Myocyte (in vitro differentiated cells): ENCODE data around the gene MLXIP. TPM values are rescaled to one million over a fixed set of nuclear protein-coding genes. Genes with fewer than 3 reads are reported as not detected.
"Not testable (repeated sequence)": the region's sequence is repeated elsewhere in the genome, so short reads cannot be mapped to it uniquely, and the experiment has no call there.

ENCODE experiments used
- DNase-seq: peaks from one replicate; pipeline ENCODE4 v3.0.0-alpha.2; 2012; ENCODE audit warnings: low read depth
- total RNA-seq: library from RNA; depleted of rRNA; stranded (reverse); fragments of >200 nt; gene quantifications from 2 replicates; pipeline ENCODE4 v1.2.3, GENCODE V29; 2014

The MLXIP gene
- total RNA-seq, 1 donor from 2014 or later, result 14.6 TPM

DNA sequence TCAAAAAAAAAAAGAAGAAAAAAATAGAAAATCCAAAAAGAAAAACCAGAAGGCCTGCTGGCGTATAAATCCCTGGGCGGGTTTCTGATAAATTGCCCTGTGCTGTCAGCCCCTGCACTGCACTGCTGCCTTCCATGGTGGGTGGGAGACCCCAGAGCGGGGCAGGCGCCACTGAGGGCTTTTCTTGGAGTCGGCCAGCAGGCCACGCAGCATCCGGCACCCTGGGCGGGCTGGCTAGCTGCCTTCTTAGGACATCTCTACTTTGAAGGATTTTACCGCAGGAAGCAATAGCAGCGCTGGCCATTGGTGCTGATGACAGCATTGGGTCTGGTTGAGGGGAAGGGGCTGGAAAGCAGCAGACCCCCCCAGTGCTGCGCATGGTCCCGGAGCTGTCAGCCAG is 66.3 kb downstream of the MLXIP start:
- no peak for DNase-seq

GRCh38 chr12:122145505-122146330 is 67.2 kb downstream of the MLXIP start:
- peak; percentile 80 for DNase-seq

DNA sequence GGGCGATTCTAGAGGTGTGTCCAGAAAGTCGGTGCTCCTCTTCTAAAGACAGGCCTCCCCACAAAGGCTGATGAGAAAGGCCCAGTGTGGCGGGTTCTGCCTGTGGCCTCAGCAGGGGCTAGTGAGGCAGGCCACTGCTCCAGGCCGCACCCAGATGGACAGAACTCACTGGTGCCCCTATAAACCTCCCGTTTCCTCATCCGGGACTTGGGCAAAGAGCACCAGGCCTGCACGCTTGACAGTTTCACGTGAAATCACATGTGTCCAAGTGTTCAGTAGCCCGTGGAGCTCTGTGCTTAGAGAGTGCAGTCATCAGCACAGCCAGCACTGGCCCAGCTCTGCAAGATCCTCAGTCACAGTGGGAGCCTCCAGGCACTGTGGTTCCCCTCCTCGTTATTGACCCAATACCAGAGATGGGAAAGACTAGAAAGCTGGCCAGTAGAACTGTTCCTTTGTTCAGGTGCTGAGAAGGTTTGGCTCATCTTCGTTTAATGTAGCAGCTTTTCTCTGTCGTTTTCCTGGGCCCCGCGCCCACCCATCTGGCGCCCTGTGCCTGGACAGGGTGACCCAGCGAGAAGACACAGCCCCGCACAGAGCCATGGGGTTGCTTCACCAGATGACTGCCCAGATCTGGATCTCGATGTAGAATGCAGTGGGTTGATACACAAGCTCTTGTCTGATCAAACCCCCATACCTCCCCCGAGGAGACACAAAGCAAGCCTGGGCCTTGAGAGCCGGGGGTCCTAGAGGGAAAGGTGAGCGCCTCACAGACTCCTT is 69.1 kb downstream of the MLXIP start:
- DNase-seq, result no peak

DNA sequence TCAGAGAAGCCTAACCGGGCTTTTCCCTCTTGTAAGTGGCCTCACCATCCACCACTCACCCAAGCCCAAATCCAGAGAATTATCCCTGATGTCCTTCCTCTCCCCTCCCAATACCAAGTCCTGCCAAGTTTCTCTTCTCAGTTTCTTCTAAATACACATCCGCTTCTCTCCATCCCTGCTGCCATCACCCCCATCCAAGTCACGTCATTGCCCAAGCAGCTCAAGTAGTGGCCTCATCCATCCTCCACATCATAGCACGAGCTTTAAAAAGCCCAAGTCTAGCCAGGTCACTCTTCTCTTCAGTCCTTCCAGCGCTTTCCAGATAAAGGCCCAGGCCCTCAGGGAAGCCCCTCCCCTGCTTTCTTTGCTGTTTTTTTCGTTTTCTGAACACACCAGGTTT is 70.1 kb downstream of the MLXIP start:
- DNase-seq, result no peak

- DNase-seq, result no peak
Measured at GRCh38 chr12:122150127-122150681, 71.6 kb downstream of the MLXIP start.

DNA sequence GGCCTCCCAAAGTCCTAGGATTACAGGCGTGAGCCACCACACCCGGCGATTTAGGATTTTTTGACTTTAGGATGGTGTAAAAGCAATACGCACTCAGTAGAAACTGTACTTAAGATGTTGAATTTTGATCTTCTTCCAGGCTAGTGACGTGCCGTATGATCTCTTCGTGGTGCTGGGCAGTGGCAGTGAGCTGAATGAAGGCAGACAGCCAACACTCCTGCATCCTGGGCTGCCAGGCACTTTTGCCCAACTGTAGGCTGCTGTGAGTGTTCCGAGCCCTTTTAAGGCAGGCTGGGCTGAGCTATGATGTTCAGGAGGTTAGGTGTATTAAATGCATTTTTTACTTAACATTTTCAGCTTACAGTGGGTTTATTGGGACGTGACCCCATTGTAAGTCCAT is 74.2 kb downstream of the MLXIP start:
- DNase-seq, result no peak

DNA sequence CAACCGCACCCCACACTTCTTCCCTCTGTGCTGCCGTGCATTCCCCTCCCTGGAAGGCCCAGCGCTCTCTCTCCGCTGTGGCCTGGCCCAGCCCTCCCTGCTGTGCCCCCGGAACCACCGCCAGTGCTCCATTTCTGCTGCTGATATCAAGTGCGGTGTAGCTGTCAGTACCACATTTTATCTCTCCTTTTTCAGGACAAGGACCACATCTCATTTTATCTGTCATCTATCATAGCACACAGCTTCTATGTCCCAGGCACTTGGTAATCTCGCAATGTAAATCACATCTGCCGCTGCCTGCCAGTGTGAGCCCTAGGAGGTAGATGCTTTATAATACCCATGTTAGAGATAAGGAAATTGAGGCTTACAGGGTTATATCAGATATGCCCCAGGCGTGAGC is 77.1 kb downstream of the MLXIP start:
- DNase-seq, result no peak

DNA sequence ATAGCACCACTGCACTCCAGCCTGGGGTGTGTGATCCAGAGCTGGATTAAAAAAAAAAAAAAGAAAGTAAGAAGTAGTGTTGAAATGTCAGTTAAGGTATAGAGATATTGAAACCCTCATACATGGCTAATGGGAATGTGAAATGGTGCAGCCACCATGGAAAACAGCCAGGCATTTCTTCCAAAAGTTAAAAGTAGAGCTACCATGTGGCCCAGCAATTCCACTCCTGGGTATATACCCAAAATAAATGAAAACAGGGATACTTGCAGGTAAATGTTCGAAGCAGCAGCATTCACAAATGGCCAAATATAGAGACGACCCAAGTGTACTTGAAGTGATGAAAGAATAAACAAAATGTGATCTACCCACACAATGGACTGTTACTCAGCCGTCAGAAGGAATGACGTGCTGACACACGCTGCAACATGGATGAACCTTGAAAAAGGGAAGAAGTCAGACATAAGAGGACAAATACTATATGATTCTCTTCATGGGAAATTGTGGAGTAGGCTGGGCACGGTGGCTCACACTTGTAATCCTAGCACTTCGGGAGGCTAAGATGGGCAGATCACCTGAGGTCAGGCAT is 80.2 kb downstream of the MLXIP start:
- no peak for DNase-seq

DNA sequence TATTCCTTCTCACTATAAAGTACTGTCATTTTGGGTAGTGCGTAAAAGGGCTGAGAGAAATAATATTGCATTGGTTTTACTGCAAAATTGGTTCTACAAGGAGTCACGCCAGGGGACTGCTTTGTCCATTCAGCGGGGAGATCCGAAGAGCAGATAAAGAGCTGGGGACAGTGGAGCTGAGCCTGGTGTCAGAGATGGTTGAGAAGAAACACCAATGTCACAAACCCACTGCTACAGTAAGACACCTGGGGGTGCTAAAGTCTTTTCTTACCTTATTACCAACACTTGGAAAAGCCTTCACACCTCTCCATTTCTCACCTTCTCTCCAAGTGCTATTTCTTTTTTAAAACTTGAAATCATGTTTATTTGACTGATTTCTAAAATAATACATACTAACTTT is 81.3 kb downstream of the MLXIP start:
- DNase-seq, result no peak

DNA sequence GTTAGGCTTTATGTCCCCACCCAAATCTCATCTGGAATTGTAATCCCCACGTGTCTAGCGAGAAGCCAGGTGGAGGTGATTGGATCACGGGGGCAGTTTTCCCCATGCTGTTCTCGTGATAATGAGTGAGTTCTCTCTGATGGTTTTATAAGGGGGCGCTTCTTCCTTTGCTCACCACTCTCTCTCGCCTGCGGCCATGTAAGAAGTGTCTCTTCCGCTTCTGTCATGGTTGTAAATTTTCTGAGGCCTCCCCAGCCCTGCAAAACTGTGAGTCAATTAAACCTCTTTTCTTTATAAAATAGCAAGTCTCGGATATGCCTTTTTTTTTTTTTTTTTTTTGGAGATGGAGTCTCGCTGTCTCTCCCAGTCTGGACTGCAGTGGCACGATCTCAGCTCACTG is 82.2 kb downstream of the MLXIP start:
- no peak for DNase-seq

- DNase-seq, result no peak
Measured at GRCh38 chr12:122161682-122162081, 83.1 kb downstream of the MLXIP start.

GRCh38 chr12:122162976-122163375 is 84.4 kb downstream of the MLXIP start:
- DNase-seq, result no peak

DNA sequence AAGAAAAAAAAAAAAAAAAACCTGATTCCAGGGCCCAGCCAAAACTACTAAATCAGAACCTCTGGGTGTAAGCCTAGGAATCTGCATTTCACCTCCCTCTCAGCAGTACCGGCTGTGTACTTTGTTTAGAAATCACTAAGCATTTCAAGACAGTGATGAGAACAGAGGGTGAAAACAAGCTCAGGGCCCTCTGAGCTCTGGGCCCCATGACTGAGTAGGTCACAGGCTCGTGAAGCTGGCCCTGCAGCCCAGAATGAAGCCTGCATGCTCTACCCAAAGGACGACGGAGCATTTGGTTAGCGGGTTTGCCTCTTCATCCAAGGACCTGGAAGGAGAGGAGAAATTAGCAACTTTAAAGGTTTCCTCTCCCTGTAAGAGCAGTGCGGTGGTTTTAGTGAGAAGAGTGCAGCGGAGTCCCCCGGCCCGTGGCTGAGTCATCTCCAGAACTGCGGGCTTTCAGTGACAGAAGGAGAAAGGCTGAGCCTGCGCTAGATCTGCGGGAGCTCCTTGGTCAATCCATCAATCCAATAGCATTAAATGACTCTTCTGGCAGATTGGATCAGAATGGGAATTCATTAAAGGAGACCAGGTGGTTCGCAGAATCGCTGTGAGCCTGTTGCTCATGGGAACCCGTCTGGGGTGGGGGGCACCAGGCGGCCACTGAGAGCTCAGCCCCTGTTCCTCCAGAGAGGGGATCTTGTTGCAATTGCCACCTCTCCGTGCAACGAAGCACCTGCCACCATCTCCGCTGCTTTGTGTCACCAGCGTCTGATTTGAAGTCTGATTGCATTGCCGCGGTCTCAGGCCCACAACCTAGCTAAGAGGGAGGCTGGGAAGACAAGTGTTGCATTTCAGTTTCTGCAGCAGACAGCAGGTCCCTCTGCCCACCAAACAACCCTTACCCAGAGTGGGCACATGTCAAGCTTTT is 88.1 kb downstream of the MLXIP start:
- DNase-seq, result no peak

DNA sequence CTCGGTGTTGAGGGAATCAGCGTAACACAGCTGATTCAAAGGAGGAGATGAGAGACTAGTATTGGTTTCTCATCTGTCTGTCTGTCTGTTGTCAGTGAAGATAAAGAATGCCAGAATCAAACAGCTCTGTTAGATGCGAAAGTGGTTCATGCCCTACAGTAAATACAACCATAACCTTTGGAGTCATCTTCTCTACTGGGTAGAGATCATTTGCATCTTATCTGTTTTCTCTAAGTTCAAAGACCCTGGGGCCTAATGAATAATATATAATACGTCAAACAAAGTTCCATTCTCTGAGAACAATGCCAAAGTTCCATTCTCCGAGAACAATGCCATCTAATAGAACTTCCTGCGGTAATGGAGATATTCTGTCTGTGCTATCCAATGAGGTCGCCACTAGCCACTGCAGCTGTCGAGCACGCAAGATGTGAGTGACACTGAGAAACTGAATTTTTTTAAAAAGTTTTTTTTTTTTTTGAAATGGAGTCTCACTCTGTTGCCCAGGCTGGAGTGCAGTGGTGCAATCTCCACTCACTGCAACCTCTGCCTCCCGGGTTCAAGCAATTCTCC is 88.9 kb downstream of the MLXIP start:
- no peak for DNase-seq

GRCh38 chr12:122168492-122168891 is 89.9 kb downstream of the MLXIP start:
- no peak for DNase-seq

GRCh38 chr12:122171399-122171798 is 92.8 kb downstream of the MLXIP start:
- no peak for DNase-seq

DNA sequence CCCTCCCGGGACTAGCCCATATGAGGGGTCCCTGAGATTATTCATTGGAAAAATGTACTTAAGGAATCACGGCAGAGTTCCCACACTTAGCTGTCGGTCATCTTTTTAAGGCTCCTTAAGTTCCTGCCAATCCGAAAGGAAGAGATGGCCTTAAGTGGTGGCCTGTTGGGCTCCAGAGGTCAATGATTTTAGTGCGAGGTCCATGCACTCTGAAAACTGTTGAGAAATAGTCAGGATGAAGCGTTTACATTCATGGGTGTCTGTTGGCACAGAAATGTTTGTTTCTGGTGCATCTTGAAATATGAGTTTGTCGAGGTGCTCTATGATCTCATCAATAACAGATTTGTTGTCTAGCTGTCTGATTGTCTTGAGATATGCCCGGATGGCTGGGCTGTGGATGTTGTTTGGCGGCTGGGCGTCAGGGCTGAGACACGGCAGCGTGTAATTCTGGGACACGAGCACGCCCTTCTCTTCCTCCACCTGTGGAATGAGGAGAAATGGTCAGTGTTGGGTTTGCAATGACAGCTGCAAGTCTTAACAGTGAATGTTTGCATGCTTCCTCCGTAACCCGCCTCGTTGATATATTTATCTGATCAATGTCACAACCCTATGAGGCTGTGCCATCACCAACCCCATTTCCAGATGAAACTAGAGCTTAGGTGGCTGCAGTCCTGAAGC is 93.8 kb downstream of the MLXIP start:
- peak; percentile 41 for DNase-seq

- no peak for DNase-seq
Measured at GRCh38 chr12:122174155-122174845, 95.7 kb downstream of the MLXIP start, which contains the start of gene IL31. Gene IL31, minus strand, starts transcription at chr12:122174221. Its CDS starts 49 bp downstream, at chr12:122174172.

DNA sequence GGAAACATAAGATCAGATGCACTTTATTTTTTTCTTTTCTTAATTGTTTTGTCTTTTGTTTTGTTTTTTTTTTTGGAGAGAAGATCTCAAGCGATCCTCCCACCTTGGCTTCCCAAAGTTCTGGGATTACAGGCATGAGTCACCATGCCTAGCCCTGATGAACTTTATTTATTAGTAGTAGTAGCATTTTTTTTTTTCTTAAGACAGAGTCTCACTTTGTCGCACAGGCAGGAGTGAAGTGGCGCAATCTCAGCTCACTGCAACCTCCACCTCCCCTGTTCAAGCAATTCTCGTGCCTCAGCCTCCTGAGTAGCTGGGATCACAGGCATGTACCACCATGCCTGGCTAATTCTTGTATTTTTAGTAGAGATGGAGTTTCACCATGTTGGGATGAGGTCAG is 97.9 kb downstream of the MLXIP start:
- DNase-seq, result not testable (repeated sequence)
